Measurements from ENCODE around the gene ZBTB16.

The ZBTB16 gene

DNA sequence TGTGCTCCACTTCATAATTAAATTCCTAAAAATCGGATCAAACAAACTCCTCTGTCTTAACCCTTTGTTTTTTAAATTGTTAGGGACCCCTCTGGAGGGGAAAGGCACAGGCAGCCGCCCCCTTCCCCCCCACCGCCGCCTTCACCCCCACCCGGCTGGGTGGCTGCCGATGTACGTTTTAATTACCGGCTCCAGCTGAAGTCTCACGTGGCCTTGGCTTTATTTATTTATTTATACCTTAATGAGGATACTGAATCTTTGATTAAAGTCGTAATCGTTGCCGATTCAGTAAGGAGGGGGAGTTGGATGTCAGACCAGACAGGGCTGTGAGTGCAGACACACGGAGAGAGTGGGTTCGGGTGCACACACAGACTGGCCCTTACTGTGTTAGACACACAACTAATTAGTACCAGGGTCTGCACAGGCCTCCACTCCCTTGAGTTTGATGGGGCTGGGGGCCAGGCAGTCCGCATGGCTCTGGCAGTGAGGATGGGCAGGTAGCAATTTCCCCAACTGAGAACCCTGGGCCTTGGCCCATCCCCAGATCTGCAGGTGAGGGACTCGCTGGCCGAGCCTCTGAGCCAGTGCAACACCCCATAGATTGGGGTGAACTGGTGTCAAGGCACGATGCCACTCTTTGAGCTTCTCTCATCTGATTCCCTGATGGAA lies 185.3 kb downstream of the ZBTB16 start:
- no peak for DNase-seq (ENCODE audit: low read depth)

DNA sequence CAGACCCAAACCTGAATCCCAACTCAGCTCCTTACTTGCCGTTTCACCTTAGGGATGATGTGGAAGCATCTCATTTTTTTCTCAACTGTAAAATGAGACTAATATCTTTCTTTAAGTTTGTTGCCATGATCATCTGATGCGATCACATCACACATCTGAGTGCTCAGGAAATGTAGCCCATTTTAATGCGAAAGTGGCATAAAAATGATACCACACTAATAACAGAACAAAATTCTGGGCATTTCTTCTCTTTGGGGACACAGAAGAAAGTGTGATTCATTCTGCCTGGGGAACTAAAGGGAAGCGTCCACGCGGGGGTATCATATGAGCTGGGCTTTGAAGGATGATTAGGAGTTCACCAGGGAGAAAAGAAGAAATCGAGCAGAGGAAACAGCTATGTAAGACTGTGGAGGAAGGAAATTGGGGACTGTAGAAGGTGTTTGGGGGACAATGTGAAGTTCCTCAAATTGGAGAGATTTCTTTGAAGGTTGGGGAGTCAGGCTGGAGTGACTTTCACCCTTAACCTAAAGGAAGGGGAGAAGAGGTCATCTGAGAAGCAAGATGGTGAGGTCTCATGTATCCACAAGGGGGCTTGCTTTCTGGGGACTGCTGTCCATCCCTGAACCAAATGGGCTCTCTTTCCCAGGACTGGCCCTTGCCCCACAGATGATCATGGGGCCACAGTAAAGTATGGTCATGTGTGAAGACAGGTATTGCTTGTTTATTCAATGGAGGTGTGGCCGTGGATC lies 187.0 kb downstream of the ZBTB16 start:
- no peak for DNase-seq (ENCODE audit: low read depth)

DNA sequence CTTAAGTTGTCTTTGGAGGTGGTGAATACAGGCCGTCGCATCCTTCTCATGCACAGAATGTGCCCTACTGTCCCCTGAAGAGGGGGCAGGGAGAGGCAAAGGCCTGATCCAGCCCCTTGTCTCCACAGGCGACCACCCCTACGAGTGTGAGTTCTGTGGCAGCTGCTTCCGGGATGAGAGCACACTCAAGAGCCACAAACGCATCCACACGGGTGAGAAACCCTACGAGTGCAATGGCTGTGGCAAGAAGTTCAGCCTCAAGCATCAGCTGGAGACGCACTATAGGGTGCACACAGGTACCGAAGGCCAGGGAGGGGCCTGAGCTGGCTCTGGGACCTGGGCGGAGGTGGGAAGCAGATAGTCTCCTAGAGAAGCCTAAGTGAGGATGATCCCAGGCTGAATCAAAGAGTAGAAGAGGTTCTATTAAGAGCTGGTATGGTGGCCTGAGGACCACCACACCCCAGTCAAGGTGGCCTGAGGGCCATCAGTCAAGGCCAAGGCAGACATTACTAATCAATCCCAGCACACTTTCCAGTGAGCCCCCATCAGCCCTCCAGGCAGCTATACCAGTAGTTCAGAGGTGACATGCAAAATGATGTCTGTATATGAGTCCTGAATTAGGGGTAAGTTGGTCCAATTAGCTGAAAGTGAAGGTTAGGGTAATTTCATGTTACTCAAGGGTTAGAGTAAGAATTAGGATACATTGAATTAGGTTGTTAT lies 187.7 kb downstream of the ZBTB16 start:
- DNase-seq (ENCODE audit: low read depth), result no peak

DNA sequence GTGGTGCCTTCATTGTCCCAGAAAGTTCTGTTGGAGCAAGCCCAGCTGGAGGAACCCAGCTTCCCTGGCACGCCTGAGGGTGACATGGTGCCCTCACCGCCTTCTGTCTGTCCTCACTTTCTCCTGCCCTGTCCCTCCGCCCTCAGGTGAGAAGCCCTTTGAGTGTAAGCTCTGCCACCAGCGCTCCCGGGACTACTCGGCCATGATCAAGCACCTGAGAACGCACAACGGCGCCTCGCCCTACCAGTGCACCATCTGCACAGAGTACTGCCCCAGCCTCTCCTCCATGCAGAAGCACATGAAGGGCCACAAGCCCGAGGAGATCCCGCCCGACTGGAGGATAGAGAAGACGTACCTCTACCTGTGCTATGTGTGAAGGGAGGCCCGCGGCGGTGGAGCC lies 190.7 kb downstream of the ZBTB16 start:
- no peak for DNase-seq (ENCODE audit: low read depth)

DNA sequence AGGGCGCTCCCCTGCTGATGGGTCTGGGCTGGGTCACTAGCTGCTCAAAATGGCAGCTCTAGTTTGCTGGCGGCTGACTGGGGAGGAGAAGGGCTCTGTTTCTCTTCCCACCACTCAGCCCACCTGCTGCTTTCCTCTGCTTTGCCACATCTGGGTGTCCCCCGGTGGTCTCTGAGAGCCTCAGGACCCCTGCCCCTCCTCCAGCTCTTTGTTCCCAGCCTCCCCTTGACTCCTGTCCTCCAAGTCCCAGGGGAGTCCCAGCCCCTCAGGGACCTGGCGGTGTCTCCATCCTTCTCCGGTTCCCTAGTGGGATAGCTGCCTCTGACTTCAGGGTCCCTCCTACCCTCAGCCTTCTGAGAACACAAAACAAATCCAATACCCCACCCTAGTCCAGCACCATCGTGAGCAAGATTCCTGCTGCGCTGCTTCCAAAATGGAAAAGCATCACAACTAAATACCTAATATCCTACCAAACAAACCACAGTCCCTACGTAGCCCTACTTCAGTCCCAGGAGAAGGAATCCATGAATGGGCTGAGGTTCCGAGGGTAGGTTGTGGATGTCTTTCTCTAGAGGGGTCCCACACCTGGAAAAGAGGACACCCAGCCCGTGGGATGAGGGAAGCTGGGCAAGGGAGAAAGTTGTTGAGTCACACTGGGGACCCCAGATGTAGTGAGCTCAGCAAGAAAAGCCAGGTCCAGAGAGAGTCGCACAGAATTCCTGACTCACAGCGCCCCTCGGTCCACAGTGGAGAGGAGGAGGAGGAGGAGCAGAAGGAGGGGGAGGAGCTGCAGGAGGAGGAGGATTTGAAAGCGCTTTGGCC lies 191.7 kb downstream of the ZBTB16 start:
- no peak for DNase-seq (ENCODE audit: low read depth)

DNA sequence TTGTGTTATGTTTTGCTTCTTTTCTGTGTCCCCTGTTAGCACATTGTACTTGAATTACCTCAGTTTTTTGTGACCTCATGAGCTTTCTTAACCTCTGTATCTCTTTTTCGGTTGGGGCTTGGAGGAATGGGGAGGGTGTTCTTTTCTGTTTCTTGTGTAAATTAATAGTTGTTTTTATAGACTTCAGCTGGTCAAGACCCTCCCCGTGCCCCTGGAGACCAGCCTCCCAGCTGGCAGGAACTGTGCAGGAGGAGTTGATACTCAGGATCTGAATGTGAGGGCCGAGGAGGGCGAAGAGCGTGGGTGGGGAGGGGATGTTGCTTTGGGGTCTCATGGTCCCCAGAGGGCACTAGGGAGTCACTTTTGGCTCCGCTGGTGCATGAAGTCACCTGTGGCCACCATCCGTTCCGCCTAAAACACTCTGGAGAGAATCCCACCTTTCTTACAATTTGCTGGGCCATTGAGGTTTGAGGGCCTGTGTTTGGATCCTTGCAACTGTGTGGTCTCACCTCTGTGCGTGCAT lies 192.4 kb downstream of the ZBTB16 start:
- DNase-seq (ENCODE audit: low read depth), result no peak

DNA sequence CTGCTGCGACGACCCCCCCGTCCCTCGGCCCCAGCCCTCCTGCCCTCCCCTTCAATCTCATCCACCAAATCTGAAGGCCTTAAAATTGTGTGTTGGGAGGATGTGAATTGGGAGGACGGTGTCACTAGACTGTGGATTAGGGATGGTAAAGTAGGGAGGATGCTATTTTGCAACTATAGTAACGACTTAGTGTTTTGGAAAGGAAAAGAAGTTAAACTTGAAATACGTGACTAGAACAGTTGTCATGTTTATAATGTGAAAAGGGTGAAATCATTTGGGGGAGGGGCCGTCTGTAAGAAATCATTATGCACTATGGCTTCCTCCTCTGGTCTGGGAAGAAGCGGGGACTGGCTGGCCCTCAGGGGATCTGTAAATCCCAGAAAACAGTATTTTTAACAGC lies 193.3 kb downstream of the ZBTB16 start:
- DNase-seq (ENCODE audit: low read depth), result no peak

DNA sequence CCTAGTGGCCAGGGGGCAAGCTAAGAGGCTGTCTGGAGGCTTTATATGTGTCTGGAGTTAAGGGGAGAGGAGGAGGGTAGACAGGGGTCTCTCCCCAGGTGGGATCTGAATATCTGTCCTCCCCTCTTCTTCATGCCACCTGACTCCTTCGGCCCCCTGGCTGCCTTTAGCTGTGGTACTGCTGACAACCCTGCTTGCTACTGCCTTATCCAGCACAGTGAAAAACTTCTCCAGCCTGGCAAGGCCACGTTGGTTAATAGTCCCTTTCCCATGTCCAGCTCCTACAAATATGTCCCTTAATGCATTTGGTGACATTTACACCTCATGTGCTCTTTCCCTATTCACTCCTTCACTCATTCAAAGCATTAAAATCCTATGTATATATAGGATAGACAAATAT lies 194.3 kb downstream of the ZBTB16 start:
- DNase-seq (ENCODE audit: low read depth), result no peak

DNA sequence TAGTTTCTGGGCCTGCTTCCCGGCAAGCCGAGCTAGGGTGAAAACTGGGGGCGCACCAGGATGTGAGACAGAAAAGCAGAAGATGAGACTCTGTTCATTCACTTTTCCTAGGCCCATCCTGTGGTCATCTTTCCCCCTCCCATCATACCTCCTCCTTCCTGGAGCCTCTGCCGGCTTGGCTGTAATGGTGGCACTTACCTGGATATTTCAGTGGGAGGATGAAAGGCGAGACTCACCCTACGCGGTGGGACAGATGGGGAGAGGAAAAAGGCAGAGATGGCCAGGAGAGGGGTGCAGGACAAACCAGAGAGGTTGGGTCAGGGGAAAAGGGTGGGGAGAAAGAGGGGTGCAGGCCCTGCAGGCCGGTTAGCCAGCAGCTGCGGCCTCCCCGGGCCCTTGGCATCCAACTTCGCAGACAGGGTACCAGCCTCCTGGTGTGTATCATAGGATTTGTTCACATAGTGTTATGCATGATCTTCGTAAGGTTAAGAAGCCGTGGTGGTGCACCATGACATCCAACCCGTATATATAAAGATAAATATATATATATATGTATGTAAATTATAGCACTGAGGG lies 195.1 kb downstream of the ZBTB16 start:
- no peak for DNase-seq (ENCODE audit: low read depth)

DNA sequence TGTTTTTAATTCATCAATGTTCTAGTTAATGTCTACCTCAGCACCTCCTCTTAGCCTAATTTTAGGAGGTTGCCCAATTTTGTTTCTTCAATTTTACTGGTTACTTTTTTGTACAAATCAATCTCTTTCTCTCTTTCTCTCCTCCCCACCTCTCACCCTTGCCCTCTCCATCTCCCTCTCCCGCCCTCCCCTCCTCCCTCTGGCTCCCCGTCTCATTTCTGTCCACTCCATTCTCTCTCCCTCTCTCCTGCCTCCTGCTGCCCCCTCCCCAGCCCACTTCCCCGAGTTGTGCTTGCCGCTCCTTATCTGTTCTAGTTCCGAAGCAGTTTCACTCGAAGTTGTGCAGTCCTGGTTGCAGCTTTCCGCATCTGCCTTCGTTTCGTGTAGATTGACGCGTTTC lies 195.8 kb downstream of the ZBTB16 start:
- DNase-seq (ENCODE audit: low read depth), result no peak

DNA sequence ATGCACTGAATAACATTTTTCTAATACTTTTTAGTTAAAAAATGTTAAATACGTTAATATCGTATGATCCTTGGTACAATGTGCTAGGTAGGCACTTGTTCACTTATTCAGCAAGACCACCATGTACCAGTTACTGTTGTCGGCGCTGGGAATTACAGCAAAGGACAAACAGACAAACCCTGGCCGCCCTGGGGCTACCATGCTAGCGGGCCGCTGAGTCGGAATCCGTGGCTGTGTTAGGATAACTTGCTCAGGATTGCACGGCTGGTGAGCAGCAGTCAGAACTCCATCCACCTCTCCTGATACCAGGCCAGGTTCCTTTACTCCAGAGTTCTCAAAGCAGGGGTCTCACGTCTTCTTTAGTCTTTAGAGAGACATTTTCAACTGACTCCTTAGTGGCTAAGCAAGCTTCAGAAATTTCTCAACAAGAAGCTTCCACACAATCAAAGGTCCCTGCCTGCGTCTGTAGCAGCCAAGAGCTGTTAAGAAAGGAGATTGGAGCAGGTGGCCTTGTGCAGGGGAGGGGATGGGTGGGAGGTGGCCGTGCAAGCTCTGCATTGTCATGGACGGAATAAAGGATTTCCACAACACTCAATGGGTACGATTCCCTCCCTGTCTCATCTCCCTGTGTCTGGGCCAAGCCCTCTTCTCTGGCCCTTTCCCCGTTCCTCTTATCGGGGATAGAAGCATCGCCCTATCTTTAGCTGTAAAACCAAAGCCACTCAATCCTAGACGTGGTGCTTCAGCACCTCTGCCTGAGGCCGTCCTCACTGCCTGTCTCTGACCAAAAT lies 196.9 kb downstream of the ZBTB16 start:
- DNase-seq (ENCODE audit: low read depth), result no peak

DNA sequence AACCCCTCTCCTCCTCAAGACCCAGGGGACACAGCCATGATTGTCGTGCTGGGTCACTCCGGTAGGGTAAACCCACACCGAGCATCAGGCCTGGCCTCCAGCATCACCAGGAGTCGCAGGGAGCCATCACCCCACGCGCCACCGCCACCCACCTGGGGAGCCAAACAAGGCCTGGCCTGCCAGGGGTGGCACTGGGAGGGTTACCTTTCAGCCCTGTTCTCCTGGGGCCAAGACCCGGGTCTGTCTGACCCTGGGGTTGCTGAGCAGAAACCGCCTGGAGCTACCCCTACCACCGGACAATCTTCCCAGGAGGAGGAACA lies 197.4 kb downstream of the ZBTB16 start:
- DNase-seq (ENCODE audit: low read depth), result no peak

DNA sequence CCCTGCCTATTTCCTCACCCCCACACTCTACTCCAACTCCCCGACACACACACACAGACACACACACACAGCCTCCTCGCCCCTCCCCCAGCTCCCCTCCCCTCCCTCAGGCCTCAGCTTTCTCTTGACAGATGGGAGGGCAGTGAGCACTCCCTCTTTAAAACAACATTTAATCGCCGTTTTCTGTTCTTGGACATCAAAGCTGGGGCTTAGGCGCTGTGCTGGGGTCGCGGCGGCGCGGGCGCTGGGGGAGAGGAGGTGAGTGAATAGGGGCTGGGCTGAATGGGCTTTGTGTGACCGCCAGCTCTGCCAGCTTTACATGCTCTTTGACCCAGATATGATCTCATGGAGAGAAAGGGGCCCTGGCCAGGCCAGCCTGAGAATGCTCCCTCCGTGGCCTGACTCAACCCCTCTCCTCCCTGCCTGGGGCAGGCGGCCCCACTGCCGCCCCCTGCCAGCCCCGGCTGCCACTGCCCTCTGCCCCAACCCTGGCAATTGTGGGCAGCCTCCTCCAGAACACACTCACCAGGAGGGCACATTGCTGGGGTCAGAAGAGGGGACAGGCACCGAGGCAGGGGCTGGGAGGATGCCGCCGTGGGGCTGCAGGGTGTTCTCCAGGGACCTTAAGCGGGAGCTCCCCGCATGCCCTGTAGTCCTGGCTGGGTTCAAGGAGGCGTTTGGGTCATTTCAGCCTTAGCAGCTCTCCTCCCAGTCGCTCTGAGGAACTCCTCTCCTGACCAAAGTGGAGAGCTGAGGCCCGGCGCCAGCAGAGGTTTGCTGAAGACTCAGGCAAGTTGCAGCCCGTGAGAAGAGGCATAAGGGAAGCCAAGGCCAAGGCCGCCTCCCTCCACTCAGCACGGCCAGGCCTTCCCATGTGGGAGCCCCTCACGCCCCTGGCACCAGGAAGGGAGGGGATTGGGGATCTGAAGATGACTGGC lies 198.4 kb downstream of the ZBTB16 start:
- DNase-seq (ENCODE audit: low read depth), result no peak

DNA sequence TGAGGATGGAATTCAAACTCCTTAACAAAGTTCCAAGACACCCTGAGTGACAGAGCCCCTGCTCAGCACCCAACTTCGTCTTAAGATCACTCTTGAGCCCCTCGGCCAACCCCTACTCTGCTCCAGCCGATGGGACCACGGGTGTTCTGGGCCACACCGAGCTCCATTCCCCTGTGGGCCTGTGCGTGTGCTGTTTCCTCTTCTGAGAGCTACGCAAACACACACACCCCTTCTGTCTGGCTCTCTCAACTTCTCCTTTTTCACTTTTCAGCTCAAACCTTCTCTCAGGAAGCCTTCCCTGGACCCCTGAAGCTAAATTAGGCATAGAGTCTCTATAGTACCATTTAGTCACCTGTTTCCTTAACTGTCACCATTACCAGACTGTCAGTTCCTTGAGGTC lies 199.2 kb downstream of the ZBTB16 start:
- no peak for DNase-seq (ENCODE audit: low read depth)

DNA sequence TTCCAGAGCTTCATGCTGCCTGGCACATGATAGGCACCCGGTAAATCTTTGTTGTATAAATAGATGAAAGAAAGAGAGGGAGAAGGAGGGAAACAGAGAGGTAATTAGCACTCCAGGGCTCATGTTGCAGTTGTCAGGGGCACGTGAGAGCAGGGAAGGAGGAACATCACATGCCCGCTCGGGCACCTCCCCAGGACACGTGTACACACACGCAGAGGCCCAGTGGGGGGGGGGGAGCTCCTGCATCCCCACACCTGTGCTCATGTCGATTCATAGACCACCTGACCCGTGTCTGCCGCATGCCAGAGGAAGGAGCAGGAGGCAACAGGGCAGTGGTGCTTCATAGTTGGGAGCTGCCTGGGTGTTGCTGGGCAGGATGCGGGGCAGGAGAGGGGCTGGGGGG lies 199.6 kb downstream of the ZBTB16 start:
- no peak for DNase-seq (ENCODE audit: low read depth)

DNA sequence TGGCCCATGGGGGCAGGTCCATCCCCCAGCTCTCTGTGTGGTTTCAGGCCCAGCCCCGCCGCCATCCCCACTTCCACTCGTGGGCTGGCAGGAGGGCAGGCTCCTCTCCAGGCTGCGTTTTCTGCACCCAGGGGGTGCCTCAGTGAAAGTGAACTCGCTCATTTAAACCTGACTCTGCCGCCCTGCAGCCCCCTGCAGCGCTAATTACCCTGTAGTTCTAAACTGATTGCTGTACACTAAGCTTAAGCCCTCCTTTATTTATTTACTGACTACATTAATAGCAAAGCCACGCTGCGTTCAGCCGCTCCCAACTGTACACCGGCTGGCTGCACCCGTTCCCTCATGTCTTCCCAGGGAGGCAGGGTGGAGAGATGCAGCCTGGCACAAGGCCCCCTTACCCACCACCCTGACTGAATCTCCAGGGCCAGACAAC lies 200.1 kb downstream of the ZBTB16 start:
- no peak for DNase-seq (ENCODE audit: low read depth)

DNA sequence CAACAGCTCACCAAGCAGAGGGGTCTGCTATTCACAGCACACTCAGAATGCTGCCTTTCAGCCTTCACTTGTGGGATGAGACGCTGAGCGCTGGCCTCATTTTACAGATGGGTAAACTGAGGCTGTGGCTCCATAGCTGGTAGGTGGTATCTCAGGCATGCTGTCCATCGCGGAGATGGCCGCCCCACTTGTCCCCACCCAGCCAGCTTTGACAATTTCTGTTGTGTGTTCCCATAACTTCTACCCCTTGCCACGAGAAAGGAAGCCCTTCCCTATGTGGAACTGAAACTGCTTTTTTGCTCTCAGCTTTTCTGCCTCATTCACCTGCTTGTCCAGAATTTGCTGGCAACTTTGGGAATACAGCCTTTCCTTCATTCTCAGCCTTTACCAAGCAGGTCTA lies 200.6 kb downstream of the ZBTB16 start:
- no peak for DNase-seq (ENCODE audit: low read depth)

DNA sequence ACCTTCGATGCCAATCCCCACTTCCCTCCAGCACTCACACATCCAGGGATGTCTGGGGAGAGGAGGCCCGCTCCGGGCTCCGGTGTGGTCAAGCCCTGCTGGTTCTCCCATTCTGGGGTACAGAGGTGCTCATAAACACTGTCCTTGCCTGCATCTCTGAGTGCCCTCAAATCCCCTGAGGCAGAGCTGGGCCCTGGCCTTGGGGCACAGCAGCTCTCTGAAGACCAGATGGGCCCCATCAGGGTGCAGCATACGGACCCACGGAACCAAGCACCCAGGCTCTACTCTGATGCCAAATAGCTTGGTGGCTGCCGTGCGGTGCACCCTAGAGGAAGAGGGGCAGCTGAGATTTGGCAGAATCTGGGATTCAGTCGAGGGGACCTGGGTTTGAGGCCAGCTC lies 201.0 kb downstream of the ZBTB16 start:
- DNase-seq (ENCODE audit: low read depth), result no peak

DNA sequence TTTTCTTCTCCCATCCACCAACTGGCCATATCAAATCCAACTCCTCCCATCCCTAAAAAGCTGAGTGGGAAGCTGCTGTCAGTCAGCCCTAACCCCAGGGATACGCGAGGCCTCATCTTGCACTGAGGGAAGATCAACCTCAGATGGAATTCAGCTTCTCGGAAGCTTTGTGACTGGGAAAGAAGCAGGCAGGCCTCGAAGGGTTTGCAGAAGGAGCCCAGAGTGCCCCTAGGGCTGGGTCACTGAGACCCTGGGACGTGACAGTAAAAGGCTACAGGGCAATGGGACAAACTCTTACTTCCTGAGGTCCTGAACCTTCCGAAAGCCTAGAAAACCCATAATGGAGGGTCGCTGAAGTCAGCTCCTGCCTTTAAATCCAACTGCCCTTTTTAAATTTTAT lies 202.3 kb downstream of the ZBTB16 start:
- DNase-seq (ENCODE audit: low read depth), result no peak
